Endodermal cell (in vitro differentiated cells): ENCODE data around the gene TBCD. TPM values are rescaled to one million over a fixed set of nuclear protein-coding genes. Genes with fewer than 3 reads are reported as not detected.

ENCODE experiments used
- DNase-seq: peaks from one replicate; pipeline ENCODE4 v3.0.0-alpha.2; 2017
- H3K27ac ChIP-seq: 2 replicates; pipeline ENCODE4 v1.5.1; 2013; ENCODE audit warnings: mild to moderate bottlenecking, low read depth, low read length, moderate library complexity
- H3K27me3 ChIP-seq: 2 replicates; pipeline ENCODE4 v1.6.1; 2013; ENCODE audit warnings: mild to moderate bottlenecking, low read length, moderate library complexity; ENCODE audit not compliant: insufficient read depth, control insufficient read depth, poor library complexity, severe bottlenecking
- H3K36me3 ChIP-seq: 2 replicates; pipeline ENCODE4 v1.7.0; 2013; ENCODE audit warnings: mild to moderate bottlenecking, low read length, moderate library complexity; ENCODE audit not compliant: control insufficient read depth, insufficient read depth
- H3K4me1 ChIP-seq: one replicate; pipeline ENCODE4 v1.7.0; 2013; ENCODE audit warnings: low read length; ENCODE audit not compliant: control insufficient read depth, insufficient read depth
- H3K4me3 ChIP-seq: 2 replicates; pipeline ENCODE4 v1.5.1; 2013; ENCODE audit warnings: mild to moderate bottlenecking, low read length, moderate library complexity
- H3K9ac ChIP-seq: 2 replicates; pipeline ENCODE4 v1.6.1; 2013; ENCODE audit warnings: mild to moderate bottlenecking, low read length, moderate library complexity; ENCODE audit not compliant: poor library complexity, severe bottlenecking; ENCODE audit errors: extremely low read depth
- H3K9me3 ChIP-seq: 2 replicates; pipeline ENCODE4 v1.6.1; 2013; ENCODE audit warnings: mild to moderate bottlenecking, low read length, moderate library complexity; ENCODE audit not compliant: control insufficient read depth
- H3K27ac Mint-ChIP-seq: 2 replicates; pipeline ENCODE4 v1.8.0; 2020; ENCODE audit warnings: mixed read lengths
- H3K27me3 Mint-ChIP-seq: 2 replicates; pipeline ENCODE4 v1.8.0; 2021; ENCODE audit warnings: mild to moderate bottlenecking, mixed read lengths; ENCODE audit not compliant: insufficient read depth
- H3K36me3 Mint-ChIP-seq: 2 replicates; pipeline ENCODE4 v1.8.0; 2020; ENCODE audit warnings: low read depth, mixed read lengths
- H3K4me1 Mint-ChIP-seq: 2 replicates; pipeline ENCODE4 v1.8.0; 2020; ENCODE audit warnings: mixed read lengths
- H3K4me3 Mint-ChIP-seq: 2 replicates; pipeline ENCODE4 v1.8.0; 2020; ENCODE audit warnings: mild to moderate bottlenecking, moderate library complexity, mixed read lengths
- H3K9me3 Mint-ChIP-seq: 2 replicates; pipeline ENCODE4 v1.8.0; 2020; ENCODE audit warnings: mild to moderate bottlenecking, mixed read lengths
- CTCF ChIP-seq: fragments of 200-600 bp; sonication (generic); conservative IDR thresholded peaks from 2 replicates; pipeline ENCODE4 v1.5.0; 2021; ENCODE audit warnings: antibody characterized with exemption, mild to moderate bottlenecking
- WGBS, 2 experiments: methylation state at CpG; one replicate each; pipeline versions ENCODE4 v1.1.5 to v1.1.7; 2013; ENCODE audit warnings: missing lambda C conversion rate in 2 of 2, mixed read lengths in 1 of 2; ENCODE audit not compliant: insufficient coverage in 1 of 2, insufficient read length in 1 of 2; 5-methylcytosine and 5-hydroxymethylcytosine counted together
- total RNA-seq, 2 donors: library from RNA; stranded (reverse); fragmentation: NEBNext Ultra II Directional in 1 of 2; extraction: Animal tissue kit (Norgen Biotek cat#: 25700) in 1 of 2; gene quantifications; 2 replicates in 1 of 2; 3 replicates in 1 of 2; pipeline ENCODE4 v1.2.1, GENCODE V29; 2021

TBCD gene
- total RNA-seq, 2 donors from 2014 or later = 107 TPM

GRCh38 chr17:82895087-82895486 lies 143.2 kb downstream of the TBCD start:
- H3K4me3 Mint-ChIP-seq = no peak overlapping the region
- Histone ChIP-seq H3K36me3 (peaks cover 20% of the 10 kb centered on the region), H3K27me3 (no peaks in the 10 kb centered on the region), H3K27ac (no peak overlapping the region), H3K9ac (no peak overlapping the region), H3K4me1 (no peaks in the 10 kb centered on the region), H3K4me3 (no peak overlapping the region), H3K9me3 (no peaks in the 10 kb centered on the region)
- WGBS, 2 experiments = 95 to 96% methylated on average over 4 to 12 of the region's 12 CpGs
- H3K9me3 Mint-ChIP-seq = peaks cover 2% of the 10 kb centered on the region
- H3K4me1 Mint-ChIP-seq = no peaks in the 10 kb centered on the region
- peak overlapping the region; percentile 52 for H3K27ac Mint-ChIP-seq
- H3K27me3 Mint-ChIP-seq = no peaks in the 10 kb centered on the region
- DNase-seq = no peak
- peaks cover 52% of the 10 kb centered on the region for H3K36me3 Mint-ChIP-seq
- TF ChIP-seq CTCF = no peak

DNA sequence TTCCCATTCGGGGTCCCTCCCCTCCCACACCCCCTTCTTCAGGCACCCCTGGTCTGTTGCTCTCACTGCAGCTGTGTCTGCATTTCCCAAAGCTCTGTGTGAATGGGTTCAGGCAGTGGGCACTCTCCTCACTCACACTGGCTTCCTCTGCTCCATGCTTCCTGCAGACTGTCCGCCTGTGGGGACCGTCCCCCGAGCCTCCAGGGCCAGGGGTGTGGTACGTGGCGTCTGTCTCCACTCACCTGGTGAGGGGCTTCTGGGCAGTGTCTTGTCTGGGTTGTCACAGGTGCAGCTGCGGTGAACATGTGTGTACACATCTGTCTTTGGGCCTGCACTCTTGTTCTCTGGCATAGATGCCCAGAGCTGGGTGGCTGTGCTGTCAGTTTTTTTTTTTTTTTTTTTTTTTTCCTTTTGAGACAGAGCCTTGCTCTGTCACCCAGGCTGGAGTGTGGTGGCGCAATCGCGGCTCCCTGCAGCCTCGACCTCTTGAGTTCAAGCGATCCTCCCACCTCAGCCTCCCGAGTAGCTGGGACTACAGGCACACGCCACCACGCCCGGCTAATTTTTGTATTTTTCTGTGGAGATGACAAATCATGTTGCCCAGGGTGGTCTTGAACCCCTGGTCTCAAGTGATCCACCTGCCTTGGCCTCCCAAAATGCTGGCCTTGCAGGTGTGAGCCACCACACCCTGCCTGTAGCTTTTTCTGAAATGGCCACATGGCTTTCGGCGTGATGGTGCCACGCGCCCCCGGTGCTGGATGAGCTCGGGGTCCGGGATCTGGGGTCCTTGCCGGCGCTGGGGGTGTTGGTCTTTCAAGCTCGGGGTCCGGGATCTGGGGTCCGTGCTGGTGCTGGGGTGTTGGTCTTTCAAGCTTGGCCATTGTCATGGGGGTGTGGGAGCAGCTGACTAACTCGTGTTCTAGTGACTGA lies 144.5 kb downstream of the TBCD start:
- no peaks in the 10 kb centered on the region for H3K4me1 ChIP-seq
- WGBS, 2 experiments = 91 to 95% methylated on average over 16 to 29 of the region's 29 CpGs
- H3K36me3 ChIP-seq = peaks cover 24% of the 10 kb centered on the region
- Mint-ChIP-seq H3K36me3 (peaks cover 52% of the 10 kb centered on the region), H3K9me3 (peaks cover 2% of the 10 kb centered on the region), H3K4me3 (no peak overlapping the region), H3K4me1 (no peaks in the 10 kb centered on the region), H3K27ac (no peak overlapping the region), H3K27me3 (no peaks in the 10 kb centered on the region)
- no peak overlapping the region for H3K4me3 ChIP-seq
- no peak overlapping the region for H3K9ac ChIP-seq
- no peak for DNase-seq
- H3K9me3 ChIP-seq = no peaks in the 10 kb centered on the region
- H3K27me3 ChIP-seq = no peaks in the 10 kb centered on the region
- no peak overlapping the region for H3K27ac ChIP-seq
- TF ChIP-seq CTCF = no peak

DNA sequence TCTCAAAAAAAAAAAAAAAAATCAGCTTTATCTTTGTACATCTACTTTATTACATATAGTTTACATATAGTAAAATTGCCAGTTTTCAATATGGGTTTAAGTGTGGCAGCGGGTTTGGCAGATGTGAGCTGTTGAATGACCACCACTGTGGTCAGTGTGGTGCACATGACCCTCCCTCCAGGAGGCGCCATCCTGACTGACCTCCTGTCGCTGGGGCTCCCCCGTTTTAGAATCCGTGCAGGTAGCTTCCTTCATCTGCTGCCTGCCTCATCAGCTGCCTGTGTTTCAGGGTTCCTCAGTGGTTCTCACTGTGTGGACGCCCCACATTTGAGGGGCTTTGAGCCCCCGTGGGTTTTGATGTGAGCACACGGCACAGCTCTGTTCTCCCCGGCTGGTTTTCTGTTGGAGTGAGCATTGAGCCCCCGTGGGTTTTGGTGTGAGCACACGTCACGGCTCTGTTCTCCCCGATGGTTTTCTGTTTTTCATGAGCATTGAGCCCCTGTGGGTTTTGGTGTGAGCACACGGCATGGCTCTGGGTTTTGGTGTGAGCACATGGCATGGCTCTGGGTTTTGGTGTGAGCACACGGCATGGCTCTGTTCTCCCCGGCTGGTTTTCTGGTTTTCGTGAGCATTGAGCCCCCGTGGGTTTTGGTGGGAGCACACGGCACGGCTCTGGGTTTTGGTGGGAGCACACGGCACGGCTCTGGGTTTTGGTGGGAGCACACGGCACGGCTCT lies 145.8 kb downstream of the TBCD start:
- H3K9ac ChIP-seq = no peak overlapping the region
- Mint-ChIP-seq H3K9me3 (peaks cover 2% of the 10 kb centered on the region), H3K36me3 (peaks cover 56% of the 10 kb centered on the region)

More for the DNA sequence above, 145.8 kb downstream of the TBCD start:
- Histone ChIP-seq H3K4me1 (no peaks in the 10 kb centered on the region), H3K27me3 (no peaks in the 10 kb centered on the region), H3K27ac (no peak overlapping the region), H3K4me3 (no peak overlapping the region), H3K36me3 (peaks cover 24% of the 10 kb centered on the region), H3K9me3 (no peaks in the 10 kb centered on the region)
- WGBS, 2 experiments = 93 to 98% methylated on average over 8 to 20 of the region's 24 CpGs
- Mint-ChIP-seq H3K4me3 (no peak overlapping the region), H3K27me3 (no peaks in the 10 kb centered on the region), H3K27ac (no peak overlapping the region), H3K4me1 (no peaks in the 10 kb centered on the region)
- no peak for DNase-seq
- peak; percentile 50 for TF ChIP-seq CTCF
